OCI-LY7 (cell line): Measurements from ENCODE around the gene ERCC6L. TPM values are rescaled to one million over a fixed set of nuclear protein-coding genes. Genes with fewer than 3 reads are reported as not detected.

ENCODE experiments used
- BruUV-seq: library from RNA; stranded (reverse); fragments of 400-500 nt; replicated peaks from 2 replicates; lab custom pipeline; 2021; lab: Mats Ljungman, UMichigan
- CTCF ChIA-PET: fragments of 300-600 bp; sonication (Branson Sonifier 250); formaldehyde crosslinking; loops from one replicate; lab custom pipeline; 2022; ENCODE audit warnings: antibody characterized with exemption; ENCODE audit not compliant: unreplicated experiment; lab: Charles Lee
- POLR2A ChIA-PET: fragments of 300-600 bp; sonication (Branson Sonifier 250); formaldehyde crosslinking; loops from one replicate; lab custom pipeline; 2022; ENCODE audit warnings: antibody characterized with exemption; lab: Charles Lee
- DNase-seq: peaks from one replicate; pipeline ENCODE4 v3.0.0-alpha.2; 2015; ENCODE audit warnings: low spot score
- H2AFZ ChIP-seq: fragments of 200-600 bp; sonication (generic), shearing (Covaris generic); 2 replicates; pipeline ENCODE4 v1.6.1; 2014; ENCODE audit warnings: mild to moderate bottlenecking, antibody characterized with exemption, low read length, moderate library complexity
- H3K27ac ChIP-seq: fragments of 200-600 bp; sonication (generic); 2 replicates; pipeline ENCODE4 v1.5.1; 2014; ENCODE audit warnings: mixed run types, low read depth, mild to moderate bottlenecking, moderate library complexity, low read length, inconsistent platforms; ENCODE audit not compliant: poor library complexity, severe bottlenecking
- H3K36me3 ChIP-seq: fragments of 200-600 bp; sonication (generic); 2 replicates; pipeline ENCODE4 v1.6.1; 2014; ENCODE audit warnings: mild to moderate bottlenecking, antibody characterized with exemption, low read length, moderate library complexity, mixed read lengths; ENCODE audit not compliant: insufficient read depth
- H3K4me1 ChIP-seq: fragments of 200-600 bp; sonication (generic); 2 replicates; pipeline ENCODE4 v1.5.1; 2014; ENCODE audit warnings: mild to moderate bottlenecking, low read length; ENCODE audit not compliant: insufficient read depth, poor library complexity, severe bottlenecking
- H3K4me2 ChIP-seq: fragments of 200-600 bp; sonication (generic); 2 replicates; pipeline ENCODE4 v1.6.1; 2014; ENCODE audit warnings: mild to moderate bottlenecking, low read length
- H3K4me3 ChIP-seq: fragments of 200-600 bp; sonication (generic); 2 replicates; pipeline ENCODE4 v1.5.1; 2014; ENCODE audit warnings: mild to moderate bottlenecking, low read depth, low read length; ENCODE audit not compliant: poor library complexity, severe bottlenecking
- H3K79me2 ChIP-seq: fragments of 200-600 bp; sonication (generic); 2 replicates; pipeline ENCODE4 v1.6.1; 2016; ENCODE audit warnings: low read depth, mild to moderate bottlenecking, low read length, moderate library complexity, mixed read lengths; ENCODE audit not compliant: insufficient read depth
- H3K9me2 ChIP-seq: fragments of 200-600 bp; sonication (generic); 2 replicates; pipeline ENCODE4 v1.6.1; 2016; ENCODE audit warnings: mild to moderate bottlenecking, low read length, mixed read lengths; ENCODE audit not compliant: insufficient read depth
- H3K9me3 ChIP-seq: fragments of 200-600 bp; sonication (generic); 2 replicates; pipeline ENCODE4 v1.6.1; 2014; ENCODE audit warnings: mild to moderate bottlenecking, mixed run types, low read length, mixed read lengths
- H4K20me1 ChIP-seq: fragments of 200-600 bp; sonication (generic); 2 replicates; pipeline ENCODE4 v1.6.1; 2014; ENCODE audit warnings: mild to moderate bottlenecking, antibody characterized with exemption, low read length, moderate library complexity, mixed read lengths; ENCODE audit not compliant: insufficient read depth
- CTCF ChIP-seq: fragments of 200-600 bp; sonication (generic); conservative IDR thresholded peaks from 2 replicates; pipeline ENCODE4 v1.5.1; 2014; ENCODE audit warnings: mild to moderate bottlenecking, antibody characterized with exemption, low read length, moderate library complexity, mixed read lengths
- EZH2phosphoT487 ChIP-seq: fragments of 200-600 bp; sonication (generic); IDR thresholded peaks from 2 replicates; pipeline ENCODE4 v1.6.1; 2018; ENCODE audit warnings: low read depth, borderline replicate concordance, mild to moderate bottlenecking, mixed run types, antibody characterized with exemption, low read length, moderate library complexity, mixed read lengths
- intact Hi-C: fragments of 100-400 bp; cut with micrococcal nuclease; formaldehyde crosslinking; loops from one replicate; pipeline ENCODE4 v1.10.0; 2022; ENCODE audit not compliant: unreplicated experiment
- total RNA-seq, 2 experiments: library from RNA; depleted of rRNA in 1 of 2; stranded (reverse); fragments of >200 nt in 1 of 2; shearing (Covaris generic) in 1 of 2; gene quantifications; 2 replicates each; pipeline ENCODE4 v1.2.3, GENCODE V29; 2014 to 2022

ERCC6L gene
- total RNA-seq, 2 experiments from 2014 or later, result 12.6 to 14.1 TPM

GRCh38 chrX:72243472-72243871 is 4.6 kb upstream of the ERCC6L start:
- Histone ChIP-seq H4K20me1 (no peaks in the 10 kb centered on the region), H3K4me3 (no peak overlapping the region), H3K36me3 (no peaks in the 10 kb centered on the region), H3K4me2 (no peak overlapping the region), H3K79me2 (peaks cover 3% of the 10 kb centered on the region; the same call in 1 of the 2 replicates), H3K9me2 (no peaks in the 10 kb centered on the region), H3K9me3 (no peaks in the 10 kb centered on the region), H3K27ac (no peak overlapping the region), H2AFZ (peak overlapping the region; percentile 54; the same call in 1 of the 2 replicates), H3K4me1 (no peaks in the 10 kb centered on the region)
- BruUV-seq, result no TSS peak
- ChIA-PET CTCF (no interaction called here), POLR2A (no interaction called here)
- TF ChIP-seq EZH2phosphoT487 (no peak), CTCF (no peak)
- intact Hi-C loops, result no loop called here
- no peak for DNase-seq

GRCh38 chrX:72240976-72241375 is 2.1 kb upstream of the ERCC6L start:
- no peaks in the 10 kb centered on the region for H3K9me2 ChIP-seq
- CTCF ChIA-PET, result no interaction called here
- no peak for TF ChIP-seq CTCF
- no peak for TF ChIP-seq EZH2phosphoT487
- H3K9me3 ChIP-seq, result no peaks in the 10 kb centered on the region
- no peak overlapping the region for H3K4me3 ChIP-seq
- peaks cover 3% of the 10 kb centered on the region for H3K4me1 ChIP-seq
- H4K20me1 ChIP-seq, result no peaks in the 10 kb centered on the region
- no peak overlapping the region for H3K27ac ChIP-seq
- H2AFZ ChIP-seq, result no peak overlapping the region
- BruUV-seq, result no TSS peak
- no peak overlapping the region for H3K4me2 ChIP-seq
- no peak for DNase-seq
- POLR2A ChIA-PET, result no interaction called here
- peaks cover 21% of the 10 kb centered on the region for H3K79me2 ChIP-seq
- peaks cover 9% of the 10 kb centered on the region for H3K36me3 ChIP-seq
- intact Hi-C loops, result no loop called here

DNA sequence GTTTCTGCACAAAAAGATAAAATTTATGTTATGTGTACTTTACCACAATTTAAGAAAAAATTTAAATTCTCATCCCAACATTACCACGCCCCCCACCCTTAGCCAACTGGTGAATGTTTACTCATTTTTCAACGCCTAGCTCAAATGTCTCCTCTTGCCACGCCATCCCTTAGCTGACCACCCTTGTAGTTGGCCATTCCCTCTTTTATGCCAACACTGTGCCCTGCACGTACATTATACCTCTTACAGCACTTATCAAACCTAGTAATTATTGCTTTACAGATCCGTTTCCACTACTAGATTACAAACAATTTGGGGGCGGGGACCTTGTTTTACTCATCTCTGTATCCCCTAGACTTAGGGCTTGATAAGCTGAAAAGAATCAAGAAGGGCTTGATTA is 644 bp downstream of the ERCC6L start:
- Histone ChIP-seq H3K36me3 (peaks cover 20% of the 10 kb centered on the region), H3K9me2 (no peaks in the 10 kb centered on the region), H3K4me1 (peaks cover 3% of the 10 kb centered on the region), H3K27ac (peak overlapping the region; percentile 65), H2AFZ (peak overlapping the region; percentile 64), H3K4me3 (peak overlapping the region; percentile 92), H3K79me2 (peaks cover 21% of the 10 kb centered on the region), H3K9me3 (no peaks in the 10 kb centered on the region), H4K20me1 (no peaks in the 10 kb centered on the region), H3K4me2 (peak overlapping the region; percentile 84)
- POLR2A ChIA-PET, result interaction anchor here (1.0 to 1.2 kb wide), 5 partner anchors 17 to 57 kb away, joined by 3 to 5 read pairs (median 3); partner anchors contain the start of genes PIN4 and RPS4X
- intact Hi-C loops, result loop anchor here (2.0 kb wide), 1 partner anchor 57 kb away; the partner anchor contains the start of gene PIN4
- BruUV-seq, result no TSS peak
- CTCF ChIA-PET, result interaction anchor here (0.9 kb wide), 1 partner anchor 40 kb away, joined by 3 read pairs; no protein-coding TSS in a partner anchor
- DNase-seq, result no peak
- TF ChIP-seq CTCF (no peak), EZH2phosphoT487 (no peak)
